Measurements from ENCODE around the gene CRACR2A. TPM values are rescaled to one million over a fixed set of nuclear protein-coding genes. Genes with fewer than 3 reads are reported as not detected.

Gene CRACR2A
- total and polyA plus RNA-seq, 9 of the 15 experiments (the other 6 are each of a cell fraction or from before 2014, with no cell fraction given) = 2.1 to 15.1 (median 10.4) TPM

- Histone ChIP-seq H3K9me3 (replicated peaks; ENCODE audit: control insufficient read depth, insufficient read depth, low read depth, low read length) (no peaks in the 10 kb centered on the region), H3K27ac (ENCODE audit: extremely low read depth, low read depth, low read length) (no peak overlapping the region), H3K36me3 (ENCODE audit: control insufficient read depth, insufficient read depth, low read length) (peaks cover 6% of the 10 kb centered on the region; the same call in 1 of the 3 replicates), H3K4me3 (no peak overlapping the region), H3K79me2 (ENCODE audit: control insufficient read depth, insufficient read depth, low read length) (no peaks in the 10 kb centered on the region), H3K4me1 (replicated peaks in 1 of 2; ENCODE audit: control insufficient read depth in 2 of 2, insufficient read depth in 2 of 2, low read length in 2 of 2) (no peaks in the 10 kb centered on the region), H3K9ac (ENCODE audit: insufficient read depth in 1 of 2, low read depth in 2 of 2, low read length in 2 of 2) (no peak overlapping the region), H2AFZ (ENCODE audit: low read depth, low read length) (no peak overlapping the region), H3K4me2 (ENCODE audit: insufficient read depth, low read length) (no peak overlapping the region), H3K27me3 (ENCODE audit: control insufficient read depth in 2 of 2, insufficient read depth in 2 of 2, low read length in 2 of 2) (no peaks in the 10 kb centered on the region), H3K9me1 (ENCODE audit: control insufficient read depth, insufficient read depth, low read length) (no peaks in the 10 kb centered on the region), H4K20me1 (replicated peaks; ENCODE audit: control insufficient read depth, insufficient read depth, low read length) (no peaks in the 10 kb centered on the region)
- no peak for DNase-seq (ENCODE audit: extremely low read depth in 1 of 4, low spot score in 3 of 4)
- no peak for ATAC-seq
- intact Hi-C loops (cut with micrococcal nuclease) (no loop called here), in situ Hi-C loops (cut with MboI) (no loop called here)
- CTCF ChIA-PET (ENCODE audit: low intra/inter-chr PET ratio) = no interaction called here
- WGBS (ENCODE audit: insufficient coverage, low coverage, missing lambda C conversion rate) = no CpG with 5 or more reads among the region's 2 CpGs
- FAIRE-seq = no peak
- TF ChIP-seq ELF4 (CRISPR knock-in tag; IDR thresholded peaks at IDR 0.05) (no peak), CC2D1A (IDR thresholded peaks at IDR 0.05) (no peak), U2AF1 (optimal IDR thresholded peaks at IDR 0.05; ENCODE audit: low read depth, low read length) (no peak), FOXP1 (CRISPR knock-in tag; IDR thresholded peaks at IDR 0.05) (no peak), ZBTB49 (CRISPR knock-in tag; IDR thresholded peaks at IDR 0.05; ENCODE audit: borderline replicate concordance) (no peak), FOXJ3 (CRISPR knock-in tag; IDR thresholded peaks at IDR 0.05) (no peak), MCM5 (IDR thresholded peaks at IDR 0.05; ENCODE audit: low read depth) (no peak), JUN (IDR thresholded peaks at IDR 0.05; ENCODE audit: borderline replicate concordance, low read depth, low read length) (no peak), JUN (CRISPR knock-in tag; IDR thresholded peaks at IDR 0.05; ENCODE audit: borderline replicate concordance) (no peak), LEF1 (IDR thresholded peaks at IDR 0.05) (no peak), ZNF77 (CRISPR knock-in tag; IDR thresholded peaks at IDR 0.05) (no peak), ELF2 (CRISPR knock-in tag; IDR thresholded peaks at IDR 0.05) (no peak), TAF9B (IDR thresholded peaks at IDR 0.05; ENCODE audit: partially characterized antibody) (no peak), ATF2 (CRISPR knock-in tag; IDR thresholded peaks at IDR 0.05) (no peak)
- POLR2A ChIA-PET = interaction anchor here (0.6 to 1.5 kb wide), 4 partner anchors 12 to 195 kb away, joined by 3 to 4 read pairs (median 4); no protein-coding TSS in a partner anchor
- BruUV-seq (replicated peaks) = no TSS peak
These were observed 130.7 kb downstream of the CRACR2A start for GRCh38 chr12:3622021-3622821.

Data from K562 (cell line).